ENCODE results near the gene RABAC1. TPM values are rescaled to one million over a fixed set of nuclear protein-coding genes. Genes with fewer than 3 reads are reported as not detected.

Gene RABAC1
- polyA plus RNA-seq, 1 experiment = 149 TPM

- Histone ChIP-seq H3K4me3 (ENCODE audit: low read depth, low read length) (no peak overlapping the region), H3K27me3 (ENCODE audit: control insufficient read depth, insufficient read depth, low read length) (peaks cover 50% of the 10 kb centered on the region), H3K27ac (ENCODE audit: low read depth, low read length) (no peak overlapping the region), H3K9me3 (ENCODE audit: control insufficient read depth, insufficient read depth, low read length) (no peaks in the 10 kb centered on the region)
- TF ChIP-seq CTCF (IDR thresholded peaks at IDR 0.05; ENCODE audit: low read depth, low read length) = no peak
- DNase-seq (ENCODE audit: low read depth, low spot score) = no peak
- ChIA-PET CTCF (interaction anchor here (1.0 to 2.8 kb wide), 3 partner anchors 11 to 38 kb away, joined by 3 to 11 read pairs (median 4); no protein-coding TSS in a partner anchor), POLR2A (no interaction called here)
These were observed 38.2 kb upstream of the RABAC1 start for GRCh38 chr19:41997121-41997850.

- no peak overlapping the region for H3K4me3 ChIP-seq (ENCODE audit: low read depth, low read length)
These were observed 37.1 kb upstream of the RABAC1 start for GRCh38 chr19:41995959-41996797.

GRCh38 chr19:41994994-41995958 is 36.2 kb upstream of the RABAC1 start:
- no peak for TF ChIP-seq CTCF (IDR thresholded peaks at IDR 0.05; ENCODE audit: low read depth, low read length)
- Histone ChIP-seq H3K27ac (ENCODE audit: low read depth, low read length) (no peak overlapping the region), H3K4me3 (ENCODE audit: low read depth, low read length) (no peak overlapping the region), H3K9me3 (ENCODE audit: control insufficient read depth, insufficient read depth, low read length) (no peaks in the 10 kb centered on the region), H3K27me3 (ENCODE audit: control insufficient read depth, insufficient read depth, low read length) (peaks cover 32% of the 10 kb centered on the region)
- no peak for DNase-seq (ENCODE audit: low read depth, low spot score)
- POLR2A ChIA-PET = no interaction called here
- CTCF ChIA-PET = interaction anchor here (0.5 to 2.8 kb wide), 2 partner anchors 20 to 40 kb away, joined by 3 to 11 read pairs; no protein-coding TSS in a partner anchor

More at GRCh38 chr19:41995959-41996797, 37.1 kb upstream of the RABAC1 start:
- H3K27me3 ChIP-seq (ENCODE audit: control insufficient read depth, insufficient read depth, low read length) = peaks cover 41% of the 10 kb centered on the region
- CTCF ChIA-PET = interaction anchor here (1.3 to 2.8 kb wide), 2 partner anchors 35 to 39 kb away, joined by 4 to 11 read pairs; no protein-coding TSS in a partner anchor
- H3K9me3 ChIP-seq (ENCODE audit: control insufficient read depth, insufficient read depth, low read length) = no peaks in the 10 kb centered on the region
- POLR2A ChIA-PET = no interaction called here
- TF ChIP-seq CTCF (IDR thresholded peaks at IDR 0.05; ENCODE audit: low read depth, low read length) = no peak
- no peak for DNase-seq (ENCODE audit: low read depth, low spot score)
- H3K27ac ChIP-seq (ENCODE audit: low read depth, low read length) = no peak overlapping the region

- no peak for DNase-seq (ENCODE audit: low read depth, low spot score)
- no peak for TF ChIP-seq CTCF (IDR thresholded peaks at IDR 0.05; ENCODE audit: low read depth, low read length)
- H3K4me3 ChIP-seq (ENCODE audit: low read depth, low read length) = no peak overlapping the region
- peaks cover 30% of the 10 kb centered on the region for H3K27me3 ChIP-seq (ENCODE audit: control insufficient read depth, insufficient read depth, low read length)
- no peak overlapping the region for H3K27ac ChIP-seq (ENCODE audit: low read depth, low read length)
- ChIA-PET CTCF (interaction anchor here (0.5 kb wide), 1 partner anchor 19 kb away, joined by 3 read pairs; no protein-coding TSS in a partner anchor), POLR2A (no interaction called here)
- H3K9me3 ChIP-seq (ENCODE audit: control insufficient read depth, insufficient read depth, low read length) = no peaks in the 10 kb centered on the region
These were observed 35.4 kb upstream of the RABAC1 start for GRCh38 chr19:41994521-41994971.

Data from AG04450 (cell line).